PC-9 (cell line): Measurements from ENCODE around the gene PDZD4. TPM values are rescaled to one million over a fixed set of nuclear protein-coding genes. Genes with fewer than 3 reads are reported as not detected.

Source experiments
- BruUV-seq: library from RNA; stranded (reverse); fragments of 400-500 nt; replicated peaks from 2 replicates; lab custom pipeline; 2021; lab: Mats Ljungman, UMichigan
- CTCF ChIA-PET: fragments of 300-600 bp; sonication (Branson Sonifier 250); formaldehyde crosslinking; loops from one replicate; lab custom pipeline; 2022; ENCODE audit warnings: antibody characterized with exemption; lab: Charles Lee
- POLR2A ChIA-PET: fragments of 300-600 bp; sonication (Branson Sonifier 250); formaldehyde crosslinking; loops from one replicate; lab custom pipeline; 2022; ENCODE audit warnings: antibody characterized with exemption; ENCODE audit not compliant: unreplicated experiment; lab: Charles Lee
- DNase-seq, 2 experiments: peaks; one replicate each; pipeline versions ENCODE4 v3.0.0 to v3.0.0-alpha.2; 2015 to 2022; ENCODE audit warnings: mixed read lengths in 1 of 2
- H2AFZ ChIP-seq: fragments of 200-600 bp; sonication (generic); 2 replicates; pipeline ENCODE4 v1.8.1; 2017; ENCODE audit warnings: antibody characterized with exemption
- H3F3A ChIP-seq: fragments of 200-600 bp; sonication (generic); 2 replicates; pipeline ENCODE4 v1.8.1; 2017; ENCODE audit warnings: antibody characterized with exemption, mild to moderate bottlenecking, low read depth; ENCODE audit not compliant: insufficient read depth
- H3K27ac ChIP-seq: fragments of 200-600 bp; sonication (generic); 2 replicates; pipeline ENCODE4 v1.6.1; 2016; ENCODE audit warnings: mixed run types
- H3K27me3 ChIP-seq: fragments of 200-600 bp; sonication (generic); 2 replicates; pipeline ENCODE4 v1.6.1; 2016; ENCODE audit warnings: low read depth, mixed run types; ENCODE audit not compliant: insufficient read depth
- H3K36me3 ChIP-seq: fragments of 200-600 bp; sonication (generic); 2 replicates; pipeline ENCODE4 v1.6.1; 2016; ENCODE audit warnings: low read depth, mixed run types
- H3K4me1 ChIP-seq: fragments of 200-600 bp; sonication (generic); replicated peaks from 2 replicates; pipeline ENCODE4 v1.6.1; 2016; ENCODE audit warnings: mixed run types; ENCODE audit not compliant: insufficient read depth
- H3K4me2 ChIP-seq: fragments of 200-600 bp; sonication (generic); 2 replicates; pipeline ENCODE4 v1.6.1; 2017; ENCODE audit warnings: mixed run types
- H3K4me3 ChIP-seq: fragments of 200-600 bp; sonication (generic); 2 replicates; pipeline ENCODE4 v1.6.1; 2016; ENCODE audit warnings: mixed run types
- H3K79me2 ChIP-seq: fragments of 200-600 bp; sonication (generic); 2 replicates; pipeline ENCODE4 v1.6.1; 2017; ENCODE audit warnings: low read depth, mixed run types
- H3K9me2 ChIP-seq: fragments of 200-600 bp; sonication (generic); 2 replicates; pipeline ENCODE4 v1.8.1; 2017; ENCODE audit warnings: mild to moderate bottlenecking; ENCODE audit not compliant: insufficient read depth
- H3K9me3 ChIP-seq: fragments of 200-600 bp; sonication (generic); 2 replicates; pipeline ENCODE4 v1.8.1; 2016; ENCODE audit warnings: low read depth; ENCODE audit not compliant: insufficient read depth
- H4K20me1 ChIP-seq: fragments of 200-600 bp; sonication (generic); 2 replicates; pipeline ENCODE4 v1.8.1; 2017; ENCODE audit not compliant: insufficient read depth
- CTCF ChIP-seq: fragments of 200-600 bp; sonication (generic); conservative IDR thresholded peaks from 2 replicates; pipeline ENCODE4 v1.6.1; 2017; ENCODE audit warnings: mixed run types, antibody characterized with exemption, mild to moderate bottlenecking, moderate library complexity
- EZH2 ChIP-seq: fragments of 200-600 bp; sonication (generic); IDR thresholded peaks from 2 replicates; pipeline ENCODE4 v1.8.0; 2017; ENCODE audit warnings: antibody characterized with exemption, low read depth
- intact Hi-C: fragments of 100-400 bp; cut with micrococcal nuclease; formaldehyde crosslinking; loops from one replicate; pipeline ENCODE4 v1.10.0; 2022; ENCODE audit not compliant: unreplicated experiment
- total RNA-seq: library from RNA; stranded (reverse); gene quantifications from 2 replicates; pipeline ENCODE4 v1.2.3, GENCODE V29; 2021

Gene PDZD4
- total RNA-seq, 1 experiment from 2014 or later = 0.17 TPM

GRCh38 chrX:153857348-153857903, 27.1 kb upstream of the PDZD4 start:
- Histone ChIP-seq H3F3A (no peaks in the 10 kb centered on the region), H3K36me3 (no peaks in the 10 kb centered on the region), H3K9me3 (no peaks in the 10 kb centered on the region), H2AFZ (no peak overlapping the region), H4K20me1 (no peaks in the 10 kb centered on the region), H3K4me2 (no peak overlapping the region), H3K4me3 (no peak overlapping the region), H3K27ac (no peak overlapping the region), H3K9me2 (no peaks in the 10 kb centered on the region), H3K27me3 (peaks cover 46% of the 10 kb centered on the region), H3K79me2 (no peaks in the 10 kb centered on the region), H3K4me1 (no peaks in the 10 kb centered on the region)
- intact Hi-C loops = no loop called here
- BruUV-seq = no TSS peak
- TF ChIP-seq CTCF = no peak
- no peak for TF ChIP-seq EZH2
- ChIA-PET CTCF (no interaction called here), POLR2A (interaction anchor here (0.9 kb wide), 1 partner anchor 19 kb away, joined by 6 read pairs; no protein-coding TSS in a partner anchor)
- DNase-seq = no peak

DNA sequence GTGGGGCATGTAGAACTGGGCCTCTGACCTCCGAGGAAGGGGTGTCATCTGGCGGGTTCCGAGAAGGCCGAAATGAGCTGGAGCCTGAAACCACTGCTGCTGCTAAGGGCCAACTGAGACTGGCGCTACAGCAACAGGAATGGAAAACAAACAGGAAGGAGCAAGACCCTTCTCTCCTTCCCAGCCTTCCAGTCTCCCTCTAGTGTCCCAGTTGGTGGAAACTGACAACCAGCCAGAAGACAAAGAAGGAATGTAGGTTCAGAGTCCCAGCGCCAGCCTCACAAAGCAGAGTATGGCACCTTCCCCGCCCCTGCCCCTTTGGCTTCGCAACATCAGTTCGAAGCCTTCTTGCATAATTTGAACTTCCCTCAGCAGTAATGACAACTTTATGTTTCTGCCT, 24.4 kb upstream of the PDZD4 start:
- no peak overlapping the region for H3K4me2 ChIP-seq
- H3K4me1 ChIP-seq = no peaks in the 10 kb centered on the region
- no peaks in the 10 kb centered on the region for H3K36me3 ChIP-seq
- TF ChIP-seq CTCF (no peak), EZH2 (no peak)
- H3K27me3 ChIP-seq = peaks cover 66% of the 10 kb centered on the region
- no peaks in the 10 kb centered on the region for H4K20me1 ChIP-seq
- POLR2A ChIA-PET = no interaction called here
- no peaks in the 10 kb centered on the region for H3F3A ChIP-seq
- H3K9me3 ChIP-seq = no peaks in the 10 kb centered on the region
- no TSS peak for BruUV-seq
- intact Hi-C loops = no loop called here
- no peak for DNase-seq
- no peak overlapping the region for H3K4me3 ChIP-seq
- H3K9me2 ChIP-seq = no peaks in the 10 kb centered on the region
- no peak overlapping the region for H3K27ac ChIP-seq
- no peaks in the 10 kb centered on the region for H3K79me2 ChIP-seq
- H2AFZ ChIP-seq = no peak overlapping the region
- CTCF ChIA-PET = no interaction called here

DNA sequence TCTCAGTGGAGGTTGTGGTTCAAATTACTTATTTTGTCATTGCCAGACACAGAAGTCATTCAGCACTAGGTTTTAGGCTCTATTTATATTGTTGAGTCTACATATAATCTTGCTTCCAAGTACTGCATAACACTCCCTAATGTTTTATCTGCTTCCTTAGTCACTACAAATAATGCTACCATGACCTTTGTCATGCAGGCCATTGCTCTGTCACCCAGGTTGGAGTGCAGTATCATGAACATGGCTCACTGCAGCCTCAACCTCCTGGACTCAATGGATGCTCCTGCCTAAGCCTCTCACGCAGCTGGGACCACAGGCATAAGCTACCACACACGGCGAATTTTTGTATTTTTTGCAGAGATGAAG, 23.5 kb upstream of the PDZD4 start:
- POLR2A ChIA-PET = no interaction called here
- TF ChIP-seq EZH2 (no peak), CTCF (no peak)
- DNase-seq = no peak

More for the DNA sequence above, 23.5 kb upstream of the PDZD4 start:
- no TSS peak for BruUV-seq
- Histone ChIP-seq H3K4me1 (no peaks in the 10 kb centered on the region), H3K9me2 (no peaks in the 10 kb centered on the region), H3K36me3 (no peaks in the 10 kb centered on the region), H3K27me3 (peaks cover 68% of the 10 kb centered on the region), H3K27ac (no peak overlapping the region), H3K79me2 (no peaks in the 10 kb centered on the region), H3K4me2 (no peak overlapping the region), H3K4me3 (no peak overlapping the region), H2AFZ (no peak overlapping the region), H4K20me1 (no peaks in the 10 kb centered on the region), H3K9me3 (no peaks in the 10 kb centered on the region), H3F3A (no peaks in the 10 kb centered on the region)
- CTCF ChIA-PET = no interaction called here
- intact Hi-C loops = no loop called here
